GM12892 (cell line): ENCODE data around the gene RASA3.

Source experiments
- POLR2A ChIP-seq: IDR thresholded peaks from 2 replicates; pipeline ENCODE4 v1.6.1; 2011; ENCODE audit warnings: low read depth, low read length, control low read depth
- POLR2AphosphoS5 ChIP-seq: IDR thresholded peaks from 2 replicates; pipeline ENCODE4 v1.6.1; 2011; ENCODE audit warnings: low read depth, low read length, control low read depth
- TAF1 ChIP-seq: IDR thresholded peaks from 2 replicates; pipeline ENCODE4 v1.6.1; 2011; ENCODE audit warnings: low read depth, mild to moderate bottlenecking, control low read depth, low read length, borderline replicate concordance

GRCh38 chr13:114080739-114081561, 51.5 kb downstream of the RASA3 start:
- TF ChIP-seq POLR2A (no peak), TAF1 (no peak), POLR2AphosphoS5 (no peak)
